Activated gamma-delta T cell (primary cell): Measurements from ENCODE around the gene EML1.

Experiments used
- DNase-seq: peaks from one replicate; lab custom pipeline; 2025; lab: John Stamatoyannopoulos, UW

Gene EML1

DNA sequence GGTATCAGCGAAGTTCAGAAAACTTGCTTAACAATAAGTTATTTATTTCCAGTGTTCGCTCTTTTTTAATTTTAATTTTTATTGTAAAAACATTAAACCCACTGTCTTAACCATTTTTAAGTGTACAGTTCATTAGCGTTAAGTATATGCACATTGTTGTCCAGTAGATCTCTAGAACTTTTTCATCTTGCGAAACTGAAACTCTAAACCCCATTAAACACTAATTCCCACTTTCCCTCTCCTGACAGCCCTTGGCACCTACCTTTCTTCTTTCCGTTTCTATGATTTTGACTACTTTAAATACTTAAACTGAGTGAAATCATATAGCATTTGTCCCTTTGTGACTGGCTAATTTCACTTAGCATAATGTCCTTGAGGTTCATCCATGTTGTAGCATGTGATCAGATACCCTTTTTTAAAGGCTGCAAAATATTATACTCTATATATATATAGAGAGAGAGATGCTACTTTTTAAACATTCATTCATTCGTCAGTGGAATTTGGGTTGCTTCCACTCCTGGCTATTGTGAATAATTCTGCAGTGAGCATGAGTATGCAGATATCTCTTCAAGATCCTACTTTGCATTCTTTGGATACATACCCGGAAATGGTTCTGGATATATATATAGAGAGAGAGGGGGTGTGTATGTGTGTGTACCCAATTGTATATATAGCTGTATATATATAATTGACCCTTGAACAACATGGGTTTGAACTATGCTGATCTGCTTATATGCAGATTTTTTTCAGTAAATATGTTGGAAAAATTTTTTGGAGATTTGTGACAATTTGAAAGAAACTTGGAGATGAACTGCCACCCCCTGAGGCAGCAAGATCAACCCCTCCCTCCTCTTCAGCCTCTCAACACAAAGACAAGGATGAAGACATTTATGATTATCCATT lies 197.3 kb downstream of the EML1 start:
- no peak for DNase-seq

DNA sequence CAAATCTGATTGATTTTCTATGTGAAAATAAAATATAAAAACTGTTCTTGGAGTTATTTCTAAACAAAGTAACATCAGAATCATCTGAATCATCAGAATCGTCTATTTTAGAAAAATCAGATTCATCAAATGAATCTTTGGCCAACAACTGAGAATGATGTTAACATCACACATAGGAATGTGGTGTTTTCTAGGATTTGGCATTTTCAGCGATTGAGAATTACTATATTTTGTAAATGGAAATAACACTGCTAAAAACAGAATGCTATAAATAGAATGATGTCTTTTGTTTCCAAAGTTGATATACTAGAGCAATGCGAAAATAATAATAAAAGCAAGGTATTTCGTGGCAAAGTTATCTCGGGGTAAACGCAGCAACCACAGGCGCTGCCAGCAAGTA lies 198.1 kb downstream of the EML1 start:
- no peak for DNase-seq
